ENCODE data around the gene GRIK3.

GRIK3 gene

DNA sequence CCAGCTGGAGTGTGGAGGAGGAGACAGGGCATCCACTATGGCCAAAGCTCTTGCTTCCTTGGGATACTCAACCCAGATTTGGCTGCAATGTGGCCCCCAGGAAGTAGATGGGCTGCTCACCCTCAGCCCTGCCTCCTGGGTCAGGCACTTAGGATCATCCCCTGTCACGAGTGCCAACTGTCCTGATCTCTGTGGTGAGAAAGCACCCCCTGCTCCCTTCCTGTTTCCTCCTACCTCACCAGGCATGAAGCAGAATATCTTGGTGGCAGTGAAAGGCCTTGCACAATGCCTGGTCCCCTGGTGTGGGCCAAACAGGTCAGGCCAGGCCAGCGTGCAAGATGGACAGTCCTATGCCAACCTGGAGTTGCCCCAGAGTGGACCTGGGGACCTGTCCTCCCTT is 211.7 kb downstream of the GRIK3 start:
- no peak for DNase-seq (ENCODE audit: low spot score)

DNA sequence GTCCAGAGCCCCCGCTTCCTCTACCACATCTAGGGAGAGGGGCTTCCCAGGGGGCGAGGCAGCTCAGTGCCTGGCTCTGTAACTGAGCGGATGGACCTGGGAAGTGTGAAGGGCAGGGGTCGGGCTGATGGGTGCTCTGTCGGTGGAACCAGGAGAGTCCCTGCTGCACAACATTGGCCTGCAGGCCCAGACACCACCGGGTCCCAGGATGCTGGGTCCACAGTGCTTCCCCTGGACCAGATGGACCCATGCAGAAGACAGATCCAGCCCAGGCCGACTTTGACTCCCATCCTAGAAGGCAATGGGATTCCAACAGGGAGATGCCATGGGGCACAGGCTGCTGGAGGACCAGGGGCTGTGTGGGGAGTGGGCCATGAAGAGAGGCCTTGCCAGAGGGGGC is 212.9 kb downstream of the GRIK3 start:
- no peak for DNase-seq (ENCODE audit: low spot score)

DNA sequence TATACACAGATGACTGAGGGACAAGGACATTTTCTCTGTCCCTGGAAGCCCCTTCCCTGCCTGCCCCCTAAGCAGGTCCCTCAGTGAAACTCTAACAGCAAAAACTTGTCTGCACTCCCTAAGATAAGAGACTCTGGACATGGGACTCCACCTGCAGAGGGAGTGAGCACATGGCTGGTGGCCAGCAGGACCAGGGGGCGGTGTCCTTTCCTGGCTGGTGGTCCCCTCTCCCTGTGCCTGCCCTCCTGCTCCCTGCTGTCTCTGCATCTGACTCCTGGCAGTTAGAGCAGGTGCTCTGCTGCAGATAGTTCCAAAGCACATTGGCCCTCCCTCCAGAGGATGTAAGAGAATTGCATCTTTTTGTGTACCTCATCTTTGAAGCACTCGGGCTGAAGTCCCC is 215.5 kb downstream of the GRIK3 start:
- no peak for DNase-seq (ENCODE audit: low spot score)

DNA sequence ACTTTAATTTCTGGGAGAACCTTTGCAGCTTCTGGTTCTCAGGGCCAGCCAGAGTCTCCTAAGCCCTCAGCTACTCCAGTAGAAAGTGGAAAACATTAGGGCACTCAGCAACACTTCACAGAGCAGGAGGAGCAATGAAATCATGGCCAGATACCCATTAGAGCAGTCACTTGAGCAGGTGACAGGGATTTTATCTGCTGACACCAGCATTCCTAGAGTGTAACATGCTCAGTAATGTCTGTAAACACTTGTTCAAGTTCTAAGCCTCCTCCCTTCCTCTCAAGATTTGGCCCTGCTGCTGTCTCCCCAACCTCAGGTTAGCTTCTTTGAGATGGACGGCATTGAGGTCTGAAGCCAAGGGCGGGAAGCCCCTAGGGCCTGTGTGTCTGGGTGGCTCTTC is 218.0 kb downstream of the GRIK3 start:
- no peak for DNase-seq (ENCODE audit: low spot score)

DNA sequence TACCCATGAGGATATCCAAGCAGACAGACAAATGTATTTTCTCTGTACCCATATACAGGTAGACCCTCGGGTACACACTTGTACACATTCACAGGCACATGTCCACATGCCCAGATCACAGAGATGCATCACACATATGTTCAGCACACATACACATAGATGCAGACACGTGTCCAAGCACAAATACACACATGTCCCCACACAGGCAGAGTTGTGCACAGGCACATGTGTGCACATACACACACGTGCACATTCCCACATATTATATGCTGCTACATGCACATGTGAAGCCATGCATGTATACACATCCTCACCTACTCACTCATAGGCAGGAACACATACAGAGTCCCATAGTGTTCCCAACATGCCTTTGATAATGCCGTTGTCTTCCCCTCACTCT is 219.5 kb downstream of the GRIK3 start:
- DNase-seq (ENCODE audit: low spot score): no peak

DNA sequence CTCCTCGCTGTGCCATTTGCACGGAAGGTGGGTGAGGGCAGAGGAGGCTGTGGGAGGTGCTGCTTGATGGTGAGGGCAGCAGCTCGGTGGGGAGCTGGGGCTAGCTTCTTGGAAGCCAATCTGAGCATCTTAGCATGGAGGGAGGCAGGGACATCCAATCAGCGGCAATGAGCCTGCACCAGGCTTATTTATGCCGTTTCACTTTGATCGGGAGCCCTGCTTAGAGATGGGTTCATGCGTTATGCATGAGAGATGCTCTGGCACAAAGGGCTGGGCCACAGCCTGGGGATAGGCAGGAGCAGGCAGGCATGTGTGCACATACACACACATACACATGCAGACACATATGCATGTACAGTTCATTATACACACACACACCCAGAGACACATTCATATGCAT is 220.2 kb downstream of the GRIK3 start:
- DNase-seq (ENCODE audit: low spot score): no peak

DNA sequence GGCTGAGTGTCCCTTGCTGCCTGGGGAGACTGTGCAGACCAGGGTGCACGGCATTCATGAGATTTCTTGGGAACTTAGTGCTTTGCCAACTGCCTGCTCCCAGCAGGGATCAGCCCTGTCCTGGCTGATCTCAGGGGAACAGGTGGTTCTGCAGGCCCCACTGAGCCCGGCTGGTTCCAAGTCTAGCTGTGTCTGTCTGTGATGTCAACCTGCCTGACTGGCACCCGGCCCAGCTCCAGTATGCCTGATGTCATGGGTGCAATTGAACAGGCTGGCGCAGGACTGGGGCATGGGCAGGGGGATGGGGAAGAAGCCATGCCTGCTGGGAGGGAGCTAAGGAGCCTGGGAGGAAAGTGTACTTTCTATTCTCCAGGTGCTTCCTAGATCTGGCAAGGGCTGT is 227.1 kb downstream of the GRIK3 start:
- DNase-seq (ENCODE audit: low spot score): no peak

DNA sequence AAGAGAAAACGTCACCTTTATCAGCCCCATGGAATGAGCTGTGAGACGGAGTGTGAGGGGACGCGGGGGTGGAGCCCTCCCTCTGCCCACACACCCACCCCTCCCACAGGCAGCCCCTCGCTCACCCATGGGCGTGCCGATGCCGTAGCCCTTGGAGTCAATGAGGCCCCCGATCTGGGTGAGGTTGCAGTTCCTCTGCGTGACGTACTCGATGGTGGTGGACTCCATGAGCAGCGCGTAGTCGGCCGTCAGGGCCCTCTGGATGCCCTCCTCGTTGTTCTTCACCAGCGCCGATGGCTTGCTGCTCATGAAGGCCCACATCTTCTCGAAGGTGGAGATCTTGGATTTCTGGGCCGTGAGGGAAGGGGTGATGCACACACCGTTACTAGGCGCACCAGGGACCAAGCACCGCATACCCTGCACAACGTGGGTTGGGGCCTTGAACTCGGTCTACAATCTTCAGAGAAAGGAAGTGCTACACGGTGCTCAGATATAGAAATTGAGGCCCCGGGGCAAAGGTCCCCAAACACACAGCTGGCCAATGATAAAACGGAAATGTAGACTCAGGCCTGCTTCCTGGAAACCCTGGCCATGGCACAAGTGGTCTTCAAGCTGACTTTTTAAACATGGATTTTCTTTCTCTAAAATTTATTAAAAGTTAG is 228.2 kb downstream of the GRIK3 start:
- DNase-seq (ENCODE audit: low spot score): no peak

DNA sequence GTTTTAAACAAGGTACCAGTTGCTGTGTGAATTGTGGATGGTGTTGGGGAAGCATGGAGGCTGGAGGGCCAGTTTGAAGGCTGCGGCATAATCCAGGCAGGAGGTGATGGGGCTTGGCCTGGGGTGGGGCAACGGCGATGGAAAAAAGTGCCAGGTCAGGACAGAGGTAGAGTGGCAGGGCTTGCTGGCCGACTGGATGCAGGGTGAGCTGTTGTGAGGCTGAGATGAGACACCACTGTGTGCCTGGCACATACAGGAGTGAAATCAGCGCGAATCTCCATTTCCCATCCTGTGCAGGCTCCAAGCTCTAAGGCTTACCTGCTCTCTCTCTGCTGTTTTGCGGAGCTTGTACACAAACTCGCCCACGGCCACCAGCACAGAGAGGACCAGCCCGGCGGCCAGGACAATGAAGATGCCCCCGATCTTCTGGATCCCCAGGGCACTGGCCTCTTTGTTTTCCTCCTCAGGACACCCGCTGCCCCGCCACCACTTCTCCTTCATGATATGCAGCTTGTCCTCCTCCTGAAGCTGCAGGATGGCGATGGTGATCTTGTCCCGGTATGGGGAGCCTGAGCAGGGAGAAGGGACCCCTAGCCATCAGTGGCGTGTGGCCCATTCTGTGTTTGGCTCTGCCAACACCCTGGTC is 229.5 kb downstream of the GRIK3 start:
- no peak for DNase-seq (ENCODE audit: low spot score)

DNA sequence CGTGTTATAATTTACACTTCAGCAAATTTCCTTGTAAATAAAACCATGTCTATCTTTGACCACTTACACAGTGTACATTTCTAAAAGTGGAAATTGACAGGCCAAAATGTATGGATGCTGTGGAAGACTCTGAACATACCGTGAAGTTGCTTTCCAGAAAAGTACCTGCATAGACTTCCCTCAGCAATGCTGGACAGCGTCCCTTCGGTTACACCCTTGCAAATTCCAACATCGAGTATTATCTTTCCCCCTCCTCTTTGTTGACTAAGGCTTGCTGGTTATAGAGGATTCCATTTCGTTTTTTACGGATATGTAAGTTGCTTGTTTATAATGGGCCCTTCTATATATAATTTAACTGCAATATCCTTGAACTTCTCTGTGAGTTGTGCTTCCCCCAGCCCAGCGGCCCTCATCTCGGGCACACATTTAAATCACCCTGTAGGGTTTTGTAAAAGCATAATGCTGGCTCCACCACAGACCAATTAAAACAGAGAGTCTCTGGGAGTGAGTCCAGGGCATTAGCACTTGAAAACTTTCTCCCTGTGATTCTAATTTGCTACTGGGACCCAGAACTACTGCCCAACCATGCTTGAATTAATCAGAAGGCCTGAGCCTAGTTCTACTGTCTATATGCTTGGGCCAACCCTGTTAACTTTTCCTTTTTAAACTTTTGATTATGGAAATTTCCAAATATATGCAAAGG is 230.3 kb downstream of the GRIK3 start:
- no peak for DNase-seq (ENCODE audit: low spot score)

DNA sequence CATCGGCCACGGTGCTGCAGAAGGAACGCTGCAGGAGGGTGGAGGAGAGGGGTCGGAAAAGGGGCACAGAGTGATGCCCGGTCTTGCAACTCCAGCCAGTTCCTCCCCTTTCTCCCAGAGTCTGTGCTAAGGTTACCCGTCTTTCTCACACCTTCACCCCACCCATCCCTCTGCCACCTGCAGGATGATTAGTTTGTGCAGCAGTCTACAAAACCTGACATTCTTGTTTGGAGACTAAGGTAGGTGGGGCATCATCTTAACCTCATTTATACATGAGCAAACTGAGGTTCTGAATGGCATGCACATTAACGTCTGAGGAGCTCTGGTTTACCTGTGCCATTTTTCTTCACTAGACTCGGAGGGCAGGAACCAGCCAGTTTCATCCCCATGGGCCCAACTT is 232.3 kb downstream of the GRIK3 start:
- DNase-seq (ENCODE audit: low spot score): no peak

DNA sequence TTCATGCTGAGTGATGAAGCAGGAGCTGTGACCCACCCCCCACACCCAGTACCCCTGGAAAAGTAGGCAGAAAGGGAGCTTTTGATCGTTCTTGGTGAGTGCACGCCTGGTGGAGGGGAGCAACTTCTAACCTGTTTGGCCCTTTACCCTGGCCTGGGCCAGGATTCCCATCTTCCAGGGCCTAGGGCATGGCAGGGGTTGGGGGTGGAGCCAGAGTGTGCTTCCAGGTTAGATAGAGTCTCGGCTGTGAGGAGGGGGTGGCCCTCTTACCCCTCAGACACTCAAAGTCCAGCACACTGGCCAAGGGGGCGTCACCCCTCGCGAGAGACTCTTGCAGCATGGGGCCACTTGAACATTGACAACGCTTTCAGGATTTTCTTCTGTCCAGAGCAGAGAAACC is 236.6 kb downstream of the GRIK3 start:
- no peak for DNase-seq (ENCODE audit: low spot score)

DNA sequence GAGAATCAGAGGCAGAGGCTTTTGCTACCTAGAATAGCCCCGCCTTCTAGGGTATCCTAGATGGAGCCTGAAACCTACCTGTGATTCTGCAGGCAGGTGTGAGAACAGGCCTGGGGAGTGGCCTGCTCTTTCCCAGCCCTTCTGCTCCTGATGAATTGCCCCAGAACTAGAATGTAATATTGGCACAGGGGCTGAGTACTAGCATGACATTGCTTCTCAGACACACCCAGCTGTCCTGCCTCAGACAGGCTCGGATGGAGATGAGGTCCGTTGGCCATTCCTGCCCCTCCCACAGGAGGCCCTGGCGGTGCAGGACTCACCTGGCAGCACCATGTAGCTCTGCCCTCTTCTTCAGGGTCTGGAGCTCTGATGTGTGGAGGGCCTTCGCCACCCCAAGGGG is 237.6 kb downstream of the GRIK3 start:
- DNase-seq (ENCODE audit: low spot score): no peak

DNA sequence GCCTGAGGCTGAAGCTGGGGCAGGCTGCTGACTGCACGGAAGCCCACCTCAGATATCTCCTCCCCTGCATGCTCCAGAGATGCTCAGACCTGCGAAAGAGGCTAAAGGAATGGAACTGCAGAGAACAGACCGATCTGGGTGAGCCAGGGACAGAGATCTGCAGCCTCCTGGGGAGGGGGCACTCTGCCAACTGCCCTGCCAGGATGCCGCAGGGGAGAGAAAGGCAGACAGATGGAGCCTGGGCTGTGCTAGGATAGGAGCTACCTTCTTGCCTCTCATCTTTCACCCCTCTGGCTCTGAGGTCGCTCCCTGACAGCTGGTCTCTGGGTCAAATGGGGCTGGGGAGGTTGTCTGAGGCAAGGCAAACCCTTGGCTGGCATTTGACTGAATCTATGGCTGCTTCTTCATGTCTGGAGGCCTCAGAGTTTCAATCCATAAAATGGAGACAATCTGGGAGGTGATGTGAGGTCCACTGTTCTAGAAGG is 238.2 kb downstream of the GRIK3 start:
- no peak for DNase-seq (ENCODE audit: low spot score)

DNA sequence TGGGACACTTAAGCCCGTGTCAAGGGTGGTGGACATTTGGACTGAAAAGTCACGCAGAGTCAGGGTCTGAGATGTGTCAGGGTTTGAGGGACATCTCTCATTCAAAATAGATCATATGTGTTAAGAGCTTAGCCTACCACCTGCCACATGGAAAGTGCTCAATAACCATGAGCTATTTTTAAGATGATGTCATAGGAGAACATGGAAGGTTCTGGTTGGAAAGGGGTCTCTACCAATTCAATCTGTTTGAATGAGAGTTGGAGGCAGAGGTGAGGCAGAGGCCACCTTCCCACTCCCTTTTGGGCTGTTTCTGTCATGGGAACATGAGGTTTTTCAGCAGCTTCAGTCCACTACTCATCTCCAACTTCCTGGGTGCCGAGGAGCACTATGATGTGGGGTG is 239.9 kb downstream of the GRIK3 start:
- no peak for DNase-seq (ENCODE audit: low spot score)

DNA sequence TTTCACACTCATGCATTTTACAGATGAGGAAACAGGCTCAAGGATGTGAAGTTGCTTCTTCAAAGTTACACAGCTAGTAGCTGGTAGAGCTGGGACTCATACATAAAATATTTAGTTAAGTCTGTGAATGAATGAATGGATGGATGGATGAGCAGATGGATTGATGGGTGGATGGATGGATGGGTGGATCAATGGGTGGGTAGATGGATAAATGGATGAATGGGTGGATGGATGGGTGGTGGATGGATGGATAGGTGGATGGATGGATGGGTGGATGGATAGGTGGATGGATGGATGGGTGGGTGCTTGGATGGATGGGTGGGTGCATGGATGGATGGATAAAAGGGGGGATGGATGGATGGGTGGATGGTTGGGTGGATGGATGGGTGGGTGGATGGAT is 240.9 kb downstream of the GRIK3 start:
- no peak for DNase-seq (ENCODE audit: low spot score)

DNA sequence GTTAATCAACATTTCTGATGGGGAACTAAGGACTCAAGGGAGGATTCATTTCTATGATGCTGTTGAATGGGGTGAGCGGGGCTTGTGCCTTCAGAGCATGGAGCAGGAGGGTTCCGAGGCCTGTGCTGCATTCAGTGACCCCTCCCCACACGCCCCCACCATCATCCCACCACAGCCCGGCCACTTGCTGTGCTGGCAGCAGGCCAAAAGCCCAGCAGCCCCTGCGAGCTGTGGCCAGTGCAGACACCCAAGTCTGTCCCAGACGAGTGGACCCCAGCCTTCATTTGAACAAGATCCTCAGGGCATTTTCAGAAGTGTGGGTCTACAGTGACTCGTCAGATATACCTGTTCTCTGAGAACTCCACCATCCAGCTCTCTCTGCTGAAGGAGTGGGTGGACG is 242.0 kb downstream of the GRIK3 start:
- DNase-seq (ENCODE audit: low spot score): no peak

DNA sequence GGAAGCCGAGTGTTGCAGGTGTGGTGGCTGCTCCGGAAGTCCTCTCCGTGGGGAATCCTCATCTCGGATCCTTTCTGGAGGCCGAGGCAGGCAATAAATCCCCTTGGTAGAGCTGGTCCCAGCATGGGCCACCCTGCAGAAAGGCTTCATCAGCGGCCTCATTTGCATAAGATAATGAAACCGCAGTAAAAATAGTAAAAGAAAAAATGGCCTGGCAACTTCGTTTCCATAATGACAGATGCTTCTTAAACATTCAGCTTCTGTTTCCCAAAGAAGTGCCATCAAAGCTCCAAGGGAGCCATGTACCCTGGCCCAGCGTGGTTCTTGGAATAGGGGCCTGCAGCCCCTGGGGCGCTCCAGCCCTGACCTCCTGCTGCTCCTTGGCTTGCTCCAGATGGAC is 244.1 kb downstream of the GRIK3 start:
- no peak for DNase-seq (ENCODE audit: low spot score)

DNA sequence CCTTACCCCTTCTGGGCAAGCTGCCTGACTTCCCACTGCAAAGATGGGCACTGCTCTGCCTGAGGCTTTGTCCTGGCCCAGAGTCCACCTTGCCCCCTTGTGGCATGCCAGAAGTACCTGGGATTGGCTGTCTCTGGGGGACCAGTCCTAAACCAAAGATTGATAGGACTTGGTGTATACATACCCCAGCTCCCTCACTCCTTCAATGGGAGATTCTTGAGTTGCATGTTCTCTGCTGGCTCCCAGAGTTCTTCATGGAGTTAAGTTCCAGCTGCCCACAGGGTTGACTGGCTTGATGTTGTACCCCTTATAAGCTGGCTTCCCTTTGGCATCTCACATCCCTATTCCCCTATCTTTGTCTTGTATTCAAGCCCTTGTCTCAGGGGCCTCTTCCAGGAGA is 244.8 kb downstream of the GRIK3 start:
- DNase-seq (ENCODE audit: low spot score): no peak

DNA sequence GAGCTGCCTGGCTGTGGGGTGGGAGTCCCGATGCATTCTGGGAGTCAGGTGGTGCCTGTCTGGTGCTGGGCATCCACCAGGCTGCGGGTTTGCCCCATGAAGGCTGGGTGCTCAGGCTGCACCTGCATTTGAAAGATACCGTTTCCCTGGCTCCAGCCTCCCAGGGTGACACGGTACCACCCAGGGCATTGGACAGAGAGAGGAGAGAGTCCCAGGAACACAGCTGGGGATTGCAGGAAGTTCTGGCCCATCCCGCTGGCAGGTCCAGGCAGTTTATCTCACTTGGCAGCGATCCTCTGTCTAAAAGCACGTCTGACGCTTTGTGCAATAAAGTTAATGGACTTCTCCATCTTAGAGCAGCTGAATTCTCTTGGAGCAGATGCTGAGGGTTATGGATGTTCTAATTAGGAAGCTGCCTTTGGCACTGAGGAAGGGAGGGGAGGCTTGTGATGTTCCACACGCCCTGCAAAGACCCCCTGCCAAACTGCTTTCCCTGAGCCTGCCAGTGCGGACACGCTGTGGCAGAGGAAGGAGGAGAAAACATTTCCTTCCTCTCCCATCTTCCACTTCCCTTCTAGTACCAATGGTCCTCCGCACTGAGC is 246.9 kb downstream of the GRIK3 start:
- no peak for DNase-seq (ENCODE audit: low spot score)

DNA sequence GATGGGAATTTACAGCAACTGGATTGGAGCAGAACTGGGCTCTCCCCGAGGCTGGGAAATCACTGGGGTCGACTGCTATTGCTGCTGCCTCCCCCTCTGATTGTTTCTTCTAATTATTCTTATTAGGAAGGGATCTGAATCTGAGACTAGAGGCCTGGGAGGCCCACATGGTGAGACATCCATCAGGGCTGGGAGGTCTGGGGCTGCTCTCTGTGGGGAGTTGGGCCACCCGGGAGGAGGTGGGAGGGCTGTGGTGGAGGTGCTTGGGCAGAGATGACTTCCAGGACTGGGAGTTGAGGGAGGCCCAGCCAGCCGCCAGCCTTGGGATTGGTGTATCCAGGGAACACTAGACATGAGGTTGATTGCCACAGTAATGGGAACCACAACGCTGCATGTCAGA is 247.9 kb downstream of the GRIK3 start:
- no peak for DNase-seq (ENCODE audit: low spot score)

DNA sequence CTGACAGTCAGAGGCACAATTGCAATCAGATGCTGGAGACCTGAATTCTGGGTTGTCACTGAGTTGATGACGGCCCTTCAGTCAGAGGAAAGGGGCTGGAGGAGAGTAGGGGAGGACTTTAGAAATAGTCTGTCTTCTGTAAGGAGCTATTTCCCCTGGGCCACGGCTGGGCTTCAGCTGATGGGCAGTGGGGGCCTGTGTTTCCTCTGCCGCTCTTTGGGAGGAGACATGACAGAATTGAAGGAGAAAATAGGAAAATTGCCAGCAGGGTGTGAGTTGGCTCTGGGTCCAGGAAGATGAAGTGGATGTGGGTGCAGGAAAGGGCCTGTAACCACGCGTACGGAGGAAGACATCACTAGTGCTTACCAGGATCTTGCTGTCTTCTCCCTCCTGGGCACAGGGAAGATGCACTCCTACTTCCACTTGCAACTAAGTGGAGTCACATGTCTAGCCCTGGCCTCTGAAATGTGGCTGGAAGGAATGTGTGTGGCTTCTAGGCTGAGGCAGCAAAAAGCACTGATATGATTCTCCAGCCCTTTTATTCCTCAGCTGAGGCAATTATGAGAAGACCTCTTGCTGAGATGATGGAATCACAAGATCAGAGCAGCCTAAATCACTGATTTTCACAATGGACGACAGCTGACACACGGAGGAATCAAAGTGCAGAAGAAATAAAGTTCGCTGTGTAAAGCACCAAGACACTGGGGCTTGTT is 250.0 kb downstream of the GRIK3 start:
- DNase-seq (ENCODE audit: low spot score): no peak

Measured in CD4-positive, alpha-beta T cell treated with Interleukin-6 at 100 ng/mL for 8 hours (primary cell).